BJ (cell line): ENCODE data around the gene MRPL54. TPM values are rescaled to one million over a fixed set of nuclear protein-coding genes. Genes with fewer than 3 reads are reported as not detected.
"Not testable (repeated sequence)": the region's sequence is repeated elsewhere in the genome, so short reads cannot be mapped to it uniquely, and the experiment has no call there.

ENCODE experiments used
- CTCF ChIA-PET: fragments of 350-600 bp; formaldehyde crosslinking; extraction: SDS; loops from one replicate; lab custom pipeline; 2021; ENCODE audit warnings: antibody characterized with exemption, inconsistent platforms; lab: Yijun Ruan, JAX
- POLR2A ChIA-PET: fragments of 300-600 bp; sonication (Branson Sonifier 250); formaldehyde crosslinking; extraction: SDS; loops from one replicate; lab custom pipeline; 2021; ENCODE audit warnings: antibody characterized with exemption; lab: Charles Lee
- DNase-seq: peaks from one replicate; pipeline ENCODE4 v3.0.0-alpha.2; 2011; ENCODE audit warnings: low read depth
- H3K27me3 ChIP-seq: 2 replicates; pipeline ENCODE4 v1.6.0; 2011; ENCODE audit warnings: low read length; ENCODE audit not compliant: control insufficient read depth, insufficient read depth
- H3K36me3 ChIP-seq: 2 replicates; pipeline ENCODE4 v1.5.1; 2011; ENCODE audit warnings: low read length; ENCODE audit not compliant: control insufficient read depth, insufficient read depth
- H3K4me3 ChIP-seq: 2 replicates; pipeline ENCODE4 v1.5.1; 2011; ENCODE audit warnings: low read depth, mild to moderate bottlenecking, control low read depth, low read length
- CTCF ChIP-seq: IDR thresholded peaks from 2 replicates; pipeline ENCODE4 v1.5.1; 2011; ENCODE audit warnings: low read depth, mild to moderate bottlenecking, control low read depth, inconsistent platforms, low read length, moderate library complexity; ENCODE audit not compliant: insufficient read depth
- polyA plus RNA-seq: library from polyadenylated mRNA; depleted of rRNA; stranded (reverse); fragments of >200 nt; gene quantifications from 2 replicates; pipeline ENCODE4 v1.2.3, GENCODE V29; 2011

Gene MRPL54
- polyA plus RNA-seq, 1 experiment: 77.7 TPM

GRCh38 chr19:3760871-3761361 lies 1.6 kb upstream of the MRPL54 start:
- DNase-seq: no peak
- H3K36me3 ChIP-seq: peaks cover 6% of the 10 kb centered on the region
- H3K27me3 ChIP-seq: no peaks in the 10 kb centered on the region
- H3K4me3 ChIP-seq: peak overlapping the region; percentile 73
- ChIA-PET CTCF (interaction anchor here (1.0 to 1.9 kb wide), 3 partner anchors 9 to 70 kb away, joined by 3 to 4 read pairs (median 4); no protein-coding TSS in a partner anchor), POLR2A (no interaction called here)
- no peak for TF ChIP-seq CTCF

- POLR2A ChIA-PET: no interaction called here
- CTCF ChIA-PET: interaction anchor here (0.6 to 1.9 kb wide), 7 partner anchors 10 to 101 kb away, joined by 3 to 8 read pairs (median 4); partner anchors contain the start of gene RAX2
- peak; percentile 29 for DNase-seq
- H3K4me3 ChIP-seq: peak within 1 kb of the TSS; percentile 90
- H3K36me3 ChIP-seq: peaks cover 6% of the 10 kb centered on the region
- no peaks in the 10 kb centered on the region for H3K27me3 ChIP-seq
- peak; percentile 75 for TF ChIP-seq CTCF
Measured at GRCh38 chr19:3761382-3762129, 926 bp upstream of the MRPL54 start, which contains the start of gene APBA3. APBA3 (minus strand) TSS chr19:3761692; CDS start chr19:3760264, 1,428 bp downstream.

GRCh38 chr19:3762130-3762473 lies 380 bp upstream of the MRPL54 start:
- no peak for TF ChIP-seq CTCF
- Histone ChIP-seq H3K27me3 (no peaks in the 10 kb centered on the region), H3K4me3 (no peak overlapping the region), H3K36me3 (peaks cover 10% of the 10 kb centered on the region)
- DNase-seq: no peak
- ChIA-PET POLR2A (interaction anchor here (1.0 kb wide), 1 partner anchor 9 kb away, joined by 3 read pairs; no protein-coding TSS in a partner anchor), CTCF (interaction anchor here (0.6 to 1.9 kb wide), 5 partner anchors 9 to 100 kb away, joined by 3 to 8 read pairs (median 4); partner anchors contain the start of gene RAX2)

GRCh38 chr19:3765121-3765520 lies 2.6 kb downstream of the MRPL54 start:
- no peak for DNase-seq
- POLR2A ChIA-PET: no interaction called here

GRCh38 chr19:3765757-3766156 lies 3.3 kb downstream of the MRPL54 start:
- H3K36me3 ChIP-seq, DNase-seq, H3K27me3 ChIP-seq, H3K4me3 ChIP-seq, POLR2A ChIA-PET, CTCF ChIA-PET: not testable (repeated sequence)

More at GRCh38 chr19:3765121-3765520, 2.6 kb downstream of the MRPL54 start:
- no peak overlapping the region for H3K4me3 ChIP-seq
- TF ChIP-seq CTCF: no peak
- H3K27me3 ChIP-seq: no peaks in the 10 kb centered on the region
- CTCF ChIA-PET: no interaction called here
- H3K36me3 ChIP-seq: peaks cover 7% of the 10 kb centered on the region
